NCI-H1092 treated with DMSO at 0.1 percent for 48 hours (cell line): Measurements from ENCODE around the gene ANKRD33B.
"Not testable (repeated sequence)": the region's sequence is repeated elsewhere in the genome, so short reads cannot be mapped to it uniquely, and the experiment has no call there.

Source experiments
- DNase-seq: peaks from one replicate; lab custom pipeline; 2025; lab: John Stamatoyannopoulos, UW

Gene ANKRD33B

GRCh38 chr5:10559151-10559550 lies 4.7 kb upstream of the ANKRD33B start:
- no peak for DNase-seq

DNA sequence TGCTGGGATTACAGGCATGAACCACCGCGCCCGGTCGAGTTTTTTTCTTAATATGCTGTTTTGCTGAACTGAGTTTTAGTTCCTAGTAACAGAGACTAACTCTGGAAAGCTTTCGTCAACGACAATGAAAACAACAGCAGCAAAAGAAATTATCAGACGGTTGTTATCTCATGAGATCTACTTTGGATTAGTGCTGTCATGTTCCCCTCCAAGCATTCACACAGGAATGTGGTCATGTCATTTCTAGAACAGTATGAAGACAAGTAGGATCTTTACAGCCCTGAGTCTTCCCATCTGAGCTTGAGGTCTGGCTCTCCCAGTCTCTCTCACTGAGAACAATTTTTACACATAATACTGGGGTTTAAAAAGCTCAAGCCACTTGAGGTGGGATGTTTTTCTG lies 4.0 kb upstream of the ANKRD33B start:
- DNase-seq = no peak

GRCh38 chr5:10562201-10563109 lies 1.4 kb upstream of the ANKRD33B start:
- no peak for DNase-seq

DNA sequence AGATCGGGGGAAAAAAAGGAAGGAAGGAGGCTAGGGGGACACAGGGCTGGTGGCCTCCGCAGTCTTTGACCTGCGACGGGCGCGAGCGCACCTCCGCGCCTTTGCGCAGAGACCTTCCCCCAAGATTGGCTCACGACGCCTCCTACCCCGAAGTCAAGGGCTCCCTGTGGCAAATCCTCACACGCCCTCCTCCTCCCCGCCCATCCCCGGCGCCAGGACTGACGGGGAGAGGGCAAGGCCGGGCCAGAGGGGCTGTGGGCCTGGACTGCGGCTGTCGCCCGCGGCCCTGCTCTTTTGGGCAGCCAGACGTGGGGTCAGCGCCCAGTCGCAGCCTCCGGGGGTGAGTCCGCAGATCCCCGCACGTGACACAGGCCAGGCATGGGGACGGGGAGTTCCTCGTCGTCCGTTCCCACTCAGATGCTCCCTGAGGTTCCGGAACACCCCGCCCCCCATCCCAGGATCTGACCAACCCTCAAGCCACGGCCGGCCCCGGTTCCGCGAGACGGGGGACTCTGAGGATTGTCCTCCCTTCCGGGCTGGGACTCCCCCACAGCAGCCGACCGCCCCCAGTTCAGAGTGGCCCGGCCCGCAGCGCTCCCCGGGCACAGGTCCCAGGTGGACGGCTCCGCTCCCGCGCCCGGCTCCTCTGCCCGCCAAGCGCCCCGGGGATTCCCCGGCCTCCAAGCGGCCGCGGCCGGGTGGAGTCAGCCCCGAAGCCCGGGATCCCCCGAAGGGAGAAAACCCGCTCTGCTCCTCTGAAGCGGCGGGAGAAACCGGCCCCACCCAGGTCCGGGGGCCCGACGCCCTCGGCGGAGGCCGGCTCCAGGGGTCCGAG lies 543 bp upstream of the ANKRD33B start:
- no peak for DNase-seq

- no peak for DNase-seq
Measured at GRCh38 chr5:10564838-10565784, 1.2 kb downstream of the ANKRD33B start.

- DNase-seq = no peak
Measured at GRCh38 chr5:10565785-10566542, 2.1 kb downstream of the ANKRD33B start.

GRCh38 chr5:10566543-10567068 lies 2.7 kb downstream of the ANKRD33B start:
- DNase-seq = no peak

GRCh38 chr5:10567121-10567591 lies 3.3 kb downstream of the ANKRD33B start:
- no peak for DNase-seq

GRCh38 chr5:10567781-10568321 lies 4.0 kb downstream of the ANKRD33B start:
- no peak for DNase-seq

DNA sequence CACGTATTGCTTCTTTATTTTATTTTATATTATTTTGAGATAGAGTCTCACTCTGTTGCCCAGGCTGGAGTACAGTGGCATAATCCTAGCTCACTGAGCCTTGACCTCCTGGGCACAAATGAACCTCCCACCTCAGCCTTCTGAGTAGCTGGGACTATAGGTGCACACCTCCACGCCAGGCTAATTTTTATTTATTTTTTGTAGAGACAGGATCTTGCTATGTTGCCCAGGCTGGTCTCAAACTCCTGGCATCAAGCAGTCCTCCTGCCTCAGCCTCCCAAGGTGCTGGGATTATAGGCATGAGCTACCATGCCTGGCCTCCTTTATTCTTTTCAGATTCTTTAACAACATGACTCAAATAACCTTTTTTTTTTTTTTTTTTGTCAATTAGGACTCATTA lies 6.7 kb downstream of the ANKRD33B start:
- not testable (repeated sequence) for DNase-seq

DNA sequence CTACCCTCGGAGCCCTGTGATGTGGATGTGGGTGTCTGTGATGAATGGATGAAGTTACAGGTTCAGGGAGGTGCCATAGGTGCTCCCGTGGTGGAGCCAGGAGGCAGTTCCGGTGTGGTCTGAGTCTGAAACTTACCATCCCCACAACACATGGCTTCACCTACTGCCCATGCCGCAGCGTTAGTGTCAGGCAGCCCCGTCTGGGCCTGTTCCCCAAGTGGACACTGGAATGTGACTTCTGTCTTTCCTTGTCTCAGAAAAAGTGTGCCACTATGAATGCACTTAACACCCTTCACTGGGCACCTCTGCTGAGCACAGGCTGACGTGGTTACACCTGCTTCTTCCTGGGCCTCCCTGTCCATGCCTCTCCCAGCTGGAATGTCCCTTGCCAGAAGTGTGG lies 8.6 kb downstream of the ANKRD33B start:
- DNase-seq = no peak

GRCh38 chr5:10573487-10574145 lies 9.7 kb downstream of the ANKRD33B start:
- no peak for DNase-seq

GRCh38 chr5:10574879-10575278 lies 11.0 kb downstream of the ANKRD33B start:
- DNase-seq = not testable (repeated sequence)

- DNase-seq = no peak
Measured at GRCh38 chr5:10576121-10576789, 12.4 kb downstream of the ANKRD33B start.

DNA sequence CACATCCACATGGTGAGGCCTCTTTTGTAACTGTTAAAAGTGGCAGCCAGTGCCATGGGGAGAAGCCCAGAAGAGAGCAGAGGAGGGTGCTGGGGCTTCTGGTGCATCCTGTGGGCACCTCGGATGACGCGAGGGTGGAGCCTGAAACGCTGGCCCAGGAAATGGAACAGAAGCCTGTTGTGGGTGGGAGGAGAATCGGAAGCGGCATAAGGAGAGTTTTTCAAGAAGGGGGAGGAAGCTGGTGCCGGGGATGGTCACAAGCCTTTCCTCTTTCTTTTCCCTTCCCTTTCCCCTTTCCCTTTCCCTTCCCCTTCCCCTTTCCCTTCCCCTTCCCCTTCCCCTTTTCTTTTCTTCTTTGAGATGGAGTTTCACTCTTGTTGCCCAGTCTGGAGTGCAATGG lies 12.9 kb downstream of the ANKRD33B start:
- DNase-seq = no peak

DNA sequence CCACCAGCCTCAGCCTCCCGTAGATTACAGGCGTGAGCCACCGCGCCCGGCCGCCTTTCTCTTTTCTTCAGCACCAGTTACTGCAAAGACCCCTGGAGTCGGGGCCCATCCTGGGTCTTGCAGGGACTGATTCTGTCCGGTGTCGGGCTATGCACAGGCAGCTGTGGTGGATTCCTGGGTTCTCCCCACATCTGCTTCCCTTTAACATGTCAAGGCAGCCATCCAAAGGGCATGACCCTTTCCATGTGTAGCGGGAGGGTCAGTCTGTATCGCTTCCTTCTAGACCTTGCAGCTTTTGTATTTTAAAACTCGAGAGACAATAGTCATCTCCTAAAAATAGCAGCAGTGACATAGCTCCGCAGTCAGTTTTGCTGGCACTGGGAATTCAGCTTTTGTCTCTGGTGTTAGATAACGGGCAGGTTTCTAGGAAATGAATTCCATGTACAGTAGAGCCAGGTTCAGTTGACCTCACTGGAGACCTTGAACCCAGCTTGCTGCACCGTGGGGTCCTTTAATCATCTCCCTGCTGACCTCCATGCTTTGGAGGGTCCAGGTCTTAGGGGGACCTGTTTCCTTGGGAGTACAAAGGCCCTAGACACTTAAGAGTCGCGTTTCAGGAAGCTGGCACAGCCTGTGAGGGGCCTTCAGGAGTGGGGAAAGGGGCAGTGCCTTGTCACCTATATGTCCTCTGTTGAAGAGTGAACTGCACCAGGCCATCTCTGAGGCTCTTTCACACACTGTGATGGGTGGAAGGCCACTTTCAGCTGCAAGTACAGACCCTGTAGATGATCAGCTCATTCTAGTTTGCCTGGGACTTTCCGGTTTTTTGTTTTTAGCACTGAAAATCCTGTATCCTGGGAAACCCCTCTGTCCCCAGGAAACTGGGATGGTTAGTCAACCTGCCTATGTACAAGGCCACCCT lies 13.8 kb downstream of the ANKRD33B start:
- no peak for DNase-seq

- no peak for DNase-seq
Measured at GRCh38 chr5:10578293-10578665, 14.4 kb downstream of the ANKRD33B start.

- no peak for DNase-seq
Measured at GRCh38 chr5:10578869-10579268, 15.0 kb downstream of the ANKRD33B start.
